OCI-LY3 (cell line): ENCODE measurements around the gene ERCC2.
A peak's percentile ranks its signal among the peaks of the same experiment; 100 is the strongest.

Source experiments
- H2AFZ ChIP-seq: fragments of 200-600, 300-600 bp; shearing (Covaris generic); 2 replicates; pipeline ENCODE4 v1.6.0; 2014; ENCODE audit warnings: antibody characterized with exemption, low read depth, low read length
- H3K27ac ChIP-seq: fragments of 200-600, 300-600 bp; sonication (generic); 2 replicates; pipeline ENCODE4 v1.5.1; 2014; ENCODE audit warnings: mild to moderate bottlenecking, low read length, moderate library complexity, mixed read lengths
- H3K27me3 ChIP-seq: fragments of 200-600, 300-600 bp; sonication (generic); 2 replicates; pipeline ENCODE4 v1.6.1; 2014; ENCODE audit warnings: low read depth, low read length, mixed read lengths
- H3K36me3 ChIP-seq: fragments of 200-600, 300-600 bp; sonication (generic); replicated peaks from 2 replicates; pipeline ENCODE3; 2014; ENCODE audit warnings: low read depth, low read length, mixed read lengths
- H3K4me1 ChIP-seq: fragments of 300-600, 200-600 bp; sonication (generic); 2 replicates; pipeline ENCODE4 v1.6.1; 2014; ENCODE audit warnings: low read length, mixed read lengths
- H3K4me2 ChIP-seq: fragments of 200-600, 300-600 bp; sonication (generic); 2 replicates; pipeline ENCODE4 v1.6.1; 2014; ENCODE audit warnings: low read length, mixed read lengths
- H3K4me3 ChIP-seq: fragments of 300-600, 200-600 bp; sonication (generic); 2 replicates; pipeline ENCODE4 v1.5.1; 2014; ENCODE audit warnings: antibody characterized with exemption, mild to moderate bottlenecking, low read length, moderate library complexity
- H3K79me2 ChIP-seq: fragments of 300-600, 200-600 bp; shearing (Covaris generic); 2 replicates; pipeline ENCODE4 v1.6.1; 2014; ENCODE audit warnings: mild to moderate bottlenecking, low read length, mixed read lengths
- H3K9ac ChIP-seq: fragments of 300-600, 200-600 bp; shearing (Covaris generic); 2 replicates; pipeline ENCODE4 v1.6.0; 2014; ENCODE audit warnings: mild to moderate bottlenecking, low read length, moderate library complexity
- H3K9me3 ChIP-seq: fragments of 200-600, 300-600 bp; shearing (Covaris generic); 2 replicates; pipeline ENCODE4 v1.6.1; 2014; ENCODE audit warnings: low read length, mixed read lengths; ENCODE audit not compliant: insufficient read depth
- H4K20me1 ChIP-seq: fragments of 200-600, 300-600 bp; sonication (generic); 2 replicates; pipeline ENCODE4 v1.6.1; 2016; ENCODE audit warnings: low read length, mixed read lengths; ENCODE audit not compliant: insufficient read depth
- CTCF ChIP-seq: fragments of 200-600, 300-600 bp; sonication (generic); IDR thresholded peaks from 2 replicates; pipeline ENCODE4 v1.5.1; 2014; ENCODE audit warnings: antibody characterized with exemption, low read length, low read depth
- EZH2phosphoT487 ChIP-seq: fragments of 200-600 bp; shearing (Covaris generic); IDR thresholded peaks from 2 replicates; pipeline ENCODE4 v1.6.1; 2018; ENCODE audit warnings: antibody characterized with exemption, mixed run types, low read depth

Gene ERCC2

DNA sequence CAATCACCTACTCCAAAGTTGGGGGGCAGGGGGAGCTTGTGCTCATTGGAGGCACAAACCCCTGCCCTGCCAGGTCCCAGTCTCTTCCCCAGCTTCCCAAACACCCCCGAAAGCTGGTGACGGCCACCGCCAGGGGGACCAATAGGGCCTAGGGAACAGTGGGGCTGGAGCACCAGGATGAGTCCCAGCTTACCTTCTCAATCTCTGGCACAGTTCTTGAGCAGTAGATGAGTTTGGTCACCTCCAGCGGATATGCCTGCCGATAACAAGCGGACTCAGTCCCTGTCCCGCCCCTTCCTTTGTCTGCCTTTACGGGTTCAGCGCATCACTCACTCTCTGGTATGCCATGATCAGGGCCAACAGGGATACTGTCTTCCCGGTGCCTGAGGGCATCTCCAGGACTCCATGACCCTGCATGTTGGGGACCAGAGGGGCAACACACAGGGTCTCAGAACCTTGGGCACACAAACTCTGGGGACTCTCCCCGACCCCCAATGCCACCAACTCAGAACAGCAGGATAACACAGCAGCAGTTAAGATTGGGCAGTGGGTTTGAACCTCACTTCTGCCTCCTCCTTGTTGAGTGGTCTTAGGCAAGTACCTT, 1.5 kb downstream of the ERCC2 start:
- H3K36me3 ChIP-seq, result peaks cover 13% of the 10 kb centered on the region
- peak overlapping the region; percentile 85 for H3K4me2 ChIP-seq
- TF ChIP-seq EZH2phosphoT487 (no peak), CTCF (no peak)
- H3K27me3 ChIP-seq, result no peaks in the 10 kb centered on the region
- no peak overlapping the region for H3K27ac ChIP-seq
- peaks cover 23% of the 10 kb centered on the region for H3K79me2 ChIP-seq
- H3K9ac ChIP-seq, result no peak overlapping the region
- H3K4me1 ChIP-seq, result peaks cover 13% of the 10 kb centered on the region; the same call in 1 of the 2 replicates
- no peak overlapping the region for H2AFZ ChIP-seq
- 0 out of 2 replicates have a peak overlapping the region, but pooled peaks have one; percentile 83 for H3K4me3 ChIP-seq
- no peaks in the 10 kb centered on the region for H3K9me3 ChIP-seq
- no peaks in the 10 kb centered on the region for H4K20me1 ChIP-seq

DNA sequence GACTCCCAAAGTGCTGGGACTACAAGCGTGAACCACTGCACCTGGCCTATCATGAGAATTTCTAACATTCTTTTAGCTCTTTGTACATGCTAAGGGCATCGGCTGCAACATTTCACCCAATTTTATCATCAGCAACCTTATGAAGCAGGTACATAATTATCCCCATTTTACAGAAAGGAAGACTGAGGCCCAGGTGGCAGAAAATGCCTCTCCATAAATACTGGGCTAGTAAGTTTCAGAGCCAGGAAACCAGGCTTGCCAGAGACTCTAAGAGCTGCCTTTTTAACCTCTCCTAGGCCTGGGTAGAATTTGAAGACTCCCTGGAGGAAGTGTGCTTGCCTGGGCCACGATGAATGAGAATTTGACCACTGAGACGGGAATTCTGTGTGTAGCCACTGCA, 2.2 kb downstream of the ERCC2 start:
- TF ChIP-seq EZH2phosphoT487 (no peak), CTCF (no peak)
- H3K4me1 ChIP-seq, result peaks cover 13% of the 10 kb centered on the region; the same call in 1 of the 2 replicates
- no peak overlapping the region for H3K27ac ChIP-seq
- no peaks in the 10 kb centered on the region for H3K9me3 ChIP-seq
- H4K20me1 ChIP-seq, result no peaks in the 10 kb centered on the region
- H3K36me3 ChIP-seq, result peaks cover 18% of the 10 kb centered on the region
- no peak overlapping the region for H3K9ac ChIP-seq
- H2AFZ ChIP-seq, result no peak overlapping the region
- no peak overlapping the region for H3K4me3 ChIP-seq
- no peaks in the 10 kb centered on the region for H3K27me3 ChIP-seq
- H3K79me2 ChIP-seq, result peaks cover 23% of the 10 kb centered on the region
- H3K4me2 ChIP-seq, result no peak overlapping the region

DNA sequence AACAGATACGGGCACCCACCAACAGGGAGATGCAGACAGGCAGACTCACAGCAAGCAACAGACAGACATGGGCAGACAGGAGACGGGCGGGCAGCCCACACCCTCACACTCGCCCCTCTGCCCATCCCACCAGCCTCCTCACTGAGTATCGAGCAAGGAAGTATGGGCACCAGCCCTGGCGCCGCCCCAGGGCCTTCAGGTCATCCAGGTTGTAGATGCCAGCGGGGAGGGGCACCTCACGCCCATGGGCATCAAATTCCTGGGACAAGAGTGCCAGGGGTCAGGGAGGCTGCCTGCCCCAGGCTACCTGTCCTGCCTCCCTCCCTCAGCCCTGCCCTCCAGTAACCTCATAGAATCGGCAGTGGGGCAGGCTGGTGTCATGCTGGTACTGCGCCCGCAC, 5.7 kb downstream of the ERCC2 start:
- Histone ChIP-seq H3K9ac (no peak overlapping the region), H3K9me3 (no peaks in the 10 kb centered on the region), H3K4me2 (no peak overlapping the region), H2AFZ (no peak overlapping the region), H4K20me1 (no peaks in the 10 kb centered on the region), H3K4me1 (peaks cover 8% of the 10 kb centered on the region; the same call in 1 of the 2 replicates), H3K27ac (no peak overlapping the region), H3K4me3 (no peak overlapping the region), H3K27me3 (no peaks in the 10 kb centered on the region), H3K36me3 (peaks cover 32% of the 10 kb centered on the region), H3K79me2 (peaks cover 17% of the 10 kb centered on the region)
- TF ChIP-seq EZH2phosphoT487, result no peak
- TF ChIP-seq CTCF, result no peak

DNA sequence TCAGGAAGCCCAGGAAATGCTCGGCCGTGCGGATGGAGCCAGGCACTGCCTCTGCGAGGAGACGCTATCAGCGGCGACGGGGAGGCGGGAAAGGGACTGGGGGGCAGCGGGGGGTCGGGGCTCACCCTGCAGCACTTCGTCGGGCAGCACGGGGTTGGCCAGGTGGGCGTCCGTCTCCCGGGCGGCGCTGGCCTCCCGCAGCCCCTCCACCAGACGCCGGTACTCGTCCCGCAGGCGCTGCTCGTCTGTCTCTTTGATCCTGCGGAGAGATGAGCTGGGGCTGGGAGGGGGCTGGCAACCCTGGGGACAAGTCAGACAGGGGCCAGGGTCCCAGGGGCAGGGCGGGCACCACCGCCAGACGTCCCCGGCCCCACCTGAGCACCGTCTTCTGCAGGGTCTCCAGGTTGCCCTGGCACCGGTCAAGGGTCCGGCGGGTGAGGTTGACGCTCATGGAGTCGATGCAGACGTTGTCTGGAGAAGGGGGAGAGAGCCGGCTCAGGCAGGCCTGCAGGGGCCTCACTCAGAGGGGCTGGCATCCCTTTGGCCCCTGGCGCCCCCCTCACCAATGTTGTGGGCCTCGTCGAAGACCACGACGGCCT, 6.4 kb downstream of the ERCC2 start:
- H3K4me2 ChIP-seq, result no peak overlapping the region
- no peak for TF ChIP-seq EZH2phosphoT487
- no peak for TF ChIP-seq CTCF

More for the DNA sequence above, 6.4 kb downstream of the ERCC2 start:
- Histone ChIP-seq H3K9ac (no peak overlapping the region), H3K27ac (no peak overlapping the region), H3K9me3 (no peaks in the 10 kb centered on the region), H3K79me2 (peaks cover 10% of the 10 kb centered on the region), H3K4me1 (peaks cover 1% of the 10 kb centered on the region; the same call in 1 of the 2 replicates), H4K20me1 (no peaks in the 10 kb centered on the region), H3K27me3 (no peaks in the 10 kb centered on the region), H2AFZ (no peak overlapping the region), H3K4me3 (no peak overlapping the region), H3K36me3 (peaks cover 38% of the 10 kb centered on the region)
